CD4-positive, alpha-beta T cell treated with Interleukin-6 for 4 hours (primary cell): ENCODE measurements around the gene POLR3GL.
A peak's percentile ranks its signal among the peaks of the same experiment; 100 is the strongest.
"Not testable (repeated sequence)": the region's sequence is repeated elsewhere in the genome, so short reads cannot be mapped to it uniquely, and the experiment has no call there.

Experiments used
- DNase-seq: peaks from one replicate; pipeline ENCODE4 v3.0.0-alpha.2; 2020; ENCODE audit warnings: mixed read lengths

Gene POLR3GL, protein sequence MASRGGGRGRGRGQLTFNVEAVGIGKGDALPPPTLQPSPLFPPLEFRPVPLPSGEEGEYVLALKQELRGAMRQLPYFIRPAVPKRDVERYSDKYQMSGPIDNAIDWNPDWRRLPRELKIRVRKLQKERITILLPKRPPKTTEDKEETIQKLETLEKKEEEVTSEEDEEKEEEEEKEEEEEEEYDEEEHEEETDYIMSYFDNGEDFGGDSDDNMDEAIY

GRCh38 chr1:145964328-145965118 is at the start of gene POLR3GL, which contains the start of gene ANKRD34A:
TSS of gene POLR3GL (plus strand) at chr1:145964690. CDS start at chr1:145974866, 10,176 bp downstream.
TSS of gene ANKRD34A (minus strand) at chr1:145964575. CDS start at chr1:145961759, 2,816 bp downstream.
- DNase-seq: peak; percentile 93

- DNase-seq: no peak
Observed at GRCh38 chr1:145916745-145917144, 47.7 kb upstream of the POLR3GL start.

DNA sequence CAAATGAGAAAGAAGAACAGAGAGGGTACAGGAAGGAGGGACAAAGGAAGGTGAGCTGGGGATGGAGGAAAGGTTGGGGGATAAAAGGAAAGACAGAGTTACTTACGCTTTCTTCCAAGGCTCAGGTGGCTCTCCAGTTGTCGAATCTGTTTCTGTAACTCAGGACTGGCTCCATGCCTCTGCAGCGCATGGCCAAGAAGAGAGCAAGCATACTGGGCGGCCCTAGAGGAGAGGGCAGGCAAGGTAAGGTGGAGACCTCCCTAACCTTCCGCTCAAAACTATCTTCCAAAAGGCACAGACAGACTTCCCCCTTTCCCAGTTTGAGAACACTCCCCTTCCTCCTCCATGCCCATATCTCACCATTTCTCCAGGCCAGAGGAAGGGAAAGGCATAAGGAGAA is 46.9 kb upstream of the POLR3GL start:
- no peak for DNase-seq

DNA sequence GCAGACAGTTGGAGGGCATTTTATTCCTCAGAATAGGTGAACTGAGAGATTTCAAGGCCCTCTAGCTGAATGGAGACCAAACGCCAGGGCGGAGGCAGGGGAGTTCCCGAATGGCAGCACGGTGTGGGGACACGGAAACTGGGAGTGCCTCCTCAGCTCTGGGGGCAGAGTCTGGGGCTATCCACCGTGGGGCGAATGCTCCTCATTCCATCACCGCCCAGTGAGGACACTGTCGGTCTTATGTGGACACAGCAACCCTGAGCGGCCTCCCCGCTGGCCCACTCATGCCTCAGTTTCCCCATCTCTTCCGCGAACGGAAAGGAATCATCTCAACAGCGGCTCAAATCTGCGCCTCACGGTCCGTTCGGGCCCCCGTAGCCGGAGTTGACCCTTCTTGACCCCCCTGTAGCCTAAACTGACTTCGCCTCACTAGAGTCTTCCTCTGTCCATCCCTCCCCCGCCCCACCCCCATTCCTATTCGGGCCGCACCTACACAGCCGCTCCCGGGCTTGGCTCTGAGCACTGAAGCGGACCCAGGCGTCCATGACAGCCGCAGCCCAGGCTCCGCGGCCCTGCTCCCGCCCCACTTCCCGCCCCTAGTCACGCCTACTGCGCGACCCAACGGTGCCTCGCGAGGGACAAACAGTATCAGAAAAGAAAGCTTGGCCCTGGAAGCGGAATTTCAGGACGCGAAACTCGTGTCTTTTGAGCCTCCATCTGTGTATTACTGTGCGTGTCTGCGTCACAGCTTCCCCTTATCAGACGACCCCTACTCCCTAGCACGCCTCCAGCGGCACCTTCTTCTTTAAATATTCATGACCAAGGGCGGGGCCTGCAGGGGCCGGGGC is 46.1 kb upstream of the POLR3GL start, which contains the start of gene PEX11B:
Gene PEX11B (minus strand): TSS at position 574 of the 848 bp plus-strand sequence. CDS start 29 bp downstream, at position 545.
- DNase-seq: peak; percentile 95

- DNase-seq: peak; percentile 10
Observed at GRCh38 chr1:145918992-145919939, 45.2 kb upstream of the POLR3GL start.

GRCh38 chr1:145920297-145920696 is 44.2 kb upstream of the POLR3GL start:
- not testable (repeated sequence) for DNase-seq

DNA sequence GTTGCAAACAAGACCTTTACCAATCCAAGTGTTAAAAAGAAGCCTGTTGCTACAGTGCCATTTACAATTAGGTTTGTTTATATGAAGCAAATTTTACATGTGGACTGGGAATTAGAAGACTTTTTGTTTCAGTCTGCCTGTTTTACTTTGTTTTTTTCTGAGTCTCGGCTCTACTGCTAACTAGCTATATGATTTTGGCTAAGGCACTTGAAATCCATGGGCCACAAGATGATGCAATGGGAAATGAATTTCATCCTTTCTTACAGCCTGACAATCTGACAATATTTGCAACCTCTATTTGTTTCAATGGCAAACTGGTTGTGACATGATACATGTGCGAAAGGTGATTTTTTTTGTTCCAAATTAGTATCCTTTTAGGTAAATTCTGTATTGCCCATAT is 42.2 kb upstream of the POLR3GL start:
- no peak for DNase-seq

DNA sequence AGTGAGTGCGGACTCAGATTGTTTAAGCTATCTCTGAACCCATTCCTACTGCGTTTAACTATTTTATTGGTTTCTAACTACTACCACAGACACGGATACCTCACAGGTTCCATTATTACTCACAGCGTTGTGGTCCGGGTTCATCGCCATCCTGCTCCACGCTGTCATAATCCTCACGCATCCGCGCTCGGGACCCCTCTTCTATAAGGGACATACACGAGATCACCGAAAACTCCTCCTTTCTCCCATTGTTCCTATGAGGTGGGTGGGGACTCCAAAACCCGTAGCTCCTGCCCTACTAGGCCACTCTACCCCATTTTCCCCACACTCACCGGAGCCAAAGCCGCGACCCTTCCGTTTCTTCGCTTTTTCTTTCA is 37.8 kb upstream of the POLR3GL start:
- DNase-seq: peak; percentile 8

DNA sequence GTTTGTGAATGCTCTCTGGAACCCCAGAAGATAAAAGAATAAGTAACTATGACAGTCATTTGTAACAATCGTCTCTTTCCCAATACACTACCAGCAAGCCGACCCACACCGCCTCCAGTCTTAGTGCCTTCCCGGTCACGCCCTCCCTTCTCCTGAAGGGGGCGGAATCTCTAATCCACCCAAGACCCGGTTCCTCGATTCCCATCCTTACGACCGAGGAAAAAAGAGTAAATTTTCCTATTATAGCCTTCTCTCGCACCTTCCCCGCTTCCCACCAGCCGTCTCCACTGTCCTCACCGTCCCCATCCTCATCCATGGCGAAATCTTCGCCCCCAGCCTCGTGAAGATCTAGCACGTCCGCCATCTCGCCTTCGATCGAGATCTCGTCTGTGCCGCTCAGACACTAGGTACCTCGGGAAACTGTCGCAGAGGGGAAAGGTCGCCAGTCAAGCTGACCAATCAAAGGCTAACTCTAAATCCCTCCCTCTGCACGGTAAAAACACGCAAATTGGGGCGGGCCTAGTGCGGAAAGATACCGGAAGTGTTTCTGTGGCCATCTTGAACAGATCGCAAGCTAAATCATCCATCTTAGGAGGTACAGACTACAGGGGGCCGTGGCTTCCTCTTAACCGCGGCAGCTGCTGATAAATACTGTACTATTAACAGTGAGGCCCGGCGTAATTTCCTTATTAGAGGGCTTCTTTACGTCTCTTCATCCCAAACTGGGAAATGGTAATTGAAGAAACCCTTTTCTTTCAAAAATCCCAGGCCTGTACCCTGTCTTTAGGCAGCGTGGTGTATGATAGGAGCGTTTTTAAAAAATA is 37.2 kb upstream of the POLR3GL start, which contains the start of gene RBM8A:
Gene RBM8A (minus strand): TSS at position 422 of the 824 bp plus-strand sequence. CDS start 58 bp downstream, at position 364.
- peak; percentile 95 for DNase-seq

DNA sequence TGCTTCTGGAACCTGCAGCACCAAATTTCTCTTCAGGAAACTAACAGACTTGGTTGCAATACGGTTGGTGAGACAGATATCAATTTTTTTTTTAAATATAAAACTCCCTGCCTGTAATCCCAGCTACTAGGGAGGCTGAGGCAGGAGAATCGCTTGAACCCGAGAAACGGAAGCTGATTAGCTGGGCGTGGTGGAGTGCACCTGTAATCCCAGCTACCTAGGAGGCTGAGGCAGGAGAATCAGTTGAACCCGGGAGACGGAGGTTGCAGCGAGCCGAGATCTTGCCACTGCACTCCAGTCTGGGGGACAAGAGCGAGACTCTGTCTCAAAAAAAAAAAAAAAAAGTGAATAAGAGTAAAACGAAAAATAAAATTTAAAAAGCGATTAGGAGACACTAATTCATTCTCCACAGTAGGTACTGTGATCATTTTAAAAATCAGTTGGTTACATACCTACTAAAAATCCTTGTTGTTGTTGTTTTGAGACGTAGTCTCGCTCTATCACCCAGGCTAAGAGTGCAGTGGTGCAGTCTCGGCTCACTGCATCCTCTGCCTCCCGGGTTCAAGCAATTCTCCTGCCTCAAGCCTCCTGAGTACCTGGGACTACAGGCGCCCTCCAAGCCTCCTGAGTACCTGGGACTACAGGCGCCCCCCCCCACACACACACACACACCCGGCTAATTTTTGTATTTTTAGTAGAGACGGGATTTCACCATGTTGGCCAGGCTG is 36.4 kb upstream of the POLR3GL start:
- peak; percentile 14 for DNase-seq

DNA sequence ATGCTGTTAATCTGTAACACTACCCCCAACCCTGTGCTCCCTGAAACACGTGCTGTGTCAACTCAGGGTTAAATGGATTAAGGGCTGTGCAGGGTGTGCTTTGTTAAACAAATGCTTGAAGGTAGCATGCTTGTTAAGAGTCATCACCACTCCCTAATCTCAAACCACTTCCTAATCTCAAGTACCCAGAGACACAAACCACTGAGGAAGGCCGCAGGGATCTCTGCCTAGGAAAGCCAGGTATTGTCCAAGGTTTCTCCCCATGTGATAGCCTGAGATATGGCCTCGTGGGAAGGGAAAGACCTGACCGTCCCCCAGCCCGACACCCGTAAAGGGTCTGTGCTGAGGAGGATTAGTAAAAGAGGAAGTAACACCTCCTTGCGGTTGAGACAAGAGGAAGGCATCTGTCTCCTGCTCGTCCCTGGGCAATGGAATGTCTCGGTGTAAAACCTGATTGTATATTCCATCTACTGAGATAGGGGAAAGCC is 31.9 kb upstream of the POLR3GL start:
- DNase-seq: peak; percentile 11

DNA sequence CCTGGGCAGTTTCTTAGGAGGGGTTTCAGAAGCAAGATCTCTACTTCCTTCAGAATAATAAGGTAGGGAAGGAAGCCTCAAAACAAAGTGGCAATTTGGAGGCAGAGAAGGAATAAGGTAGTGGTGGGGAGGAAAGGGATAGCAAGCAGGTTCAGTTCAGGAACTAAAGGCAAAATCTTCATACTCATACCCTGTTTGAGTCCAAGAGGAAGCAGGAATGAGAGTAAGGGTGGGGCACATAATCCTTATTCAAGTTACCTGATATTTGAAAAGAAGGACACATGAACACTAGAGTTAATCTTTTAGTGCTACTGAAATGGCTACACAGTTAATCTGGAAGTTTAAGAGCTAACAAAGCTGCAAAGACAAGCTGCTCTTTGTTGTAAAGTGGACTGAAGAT is 28.8 kb upstream of the POLR3GL start:
- no peak for DNase-seq

GRCh38 chr1:145936247-145936646 is 28.2 kb upstream of the POLR3GL start:
- DNase-seq: no peak

DNA sequence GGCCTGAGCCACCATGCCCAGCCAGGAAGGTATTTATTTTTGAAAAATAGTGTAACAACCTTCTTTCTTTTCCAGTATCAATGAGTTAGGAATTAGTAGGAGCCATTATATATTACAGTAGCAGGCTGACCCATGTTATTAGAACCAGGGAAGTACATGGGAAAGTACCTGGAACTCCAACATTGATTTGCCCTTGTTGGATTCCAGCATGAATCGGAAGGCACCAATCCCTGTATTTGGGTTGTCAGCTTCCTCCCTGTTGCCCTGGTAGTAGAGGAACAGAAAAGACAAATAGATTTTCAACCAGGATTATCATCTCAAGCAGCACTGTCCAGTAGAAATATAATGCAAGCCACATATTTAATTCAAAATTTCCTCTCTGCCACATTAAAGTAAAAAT is 27.1 kb upstream of the POLR3GL start:
- DNase-seq: no peak

GRCh38 chr1:145942405-145942804 is 22.1 kb upstream of the POLR3GL start:
- DNase-seq: no peak

GRCh38 chr1:145942871-145943270 is 21.6 kb upstream of the POLR3GL start:
- no peak for DNase-seq

DNA sequence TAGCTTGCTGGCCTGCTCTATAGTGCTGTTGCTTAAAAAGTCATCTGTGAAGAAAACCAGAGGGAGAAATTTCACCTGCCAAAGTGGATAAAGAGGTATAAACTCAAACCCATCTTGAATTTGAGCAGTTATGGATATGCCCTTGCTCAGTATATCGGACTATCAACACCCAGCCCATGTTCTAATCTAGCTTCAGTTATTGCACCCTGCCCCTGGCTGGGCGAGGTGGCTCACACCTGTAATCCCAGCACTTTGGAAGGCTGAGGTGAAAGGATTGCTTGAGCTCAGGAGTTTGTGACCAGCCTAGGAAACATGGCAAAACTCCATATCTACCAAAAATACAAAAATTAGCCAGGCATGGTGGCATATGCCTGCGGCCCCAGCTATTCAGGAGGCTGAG is 20.0 kb upstream of the POLR3GL start:
- no peak for DNase-seq

DNA sequence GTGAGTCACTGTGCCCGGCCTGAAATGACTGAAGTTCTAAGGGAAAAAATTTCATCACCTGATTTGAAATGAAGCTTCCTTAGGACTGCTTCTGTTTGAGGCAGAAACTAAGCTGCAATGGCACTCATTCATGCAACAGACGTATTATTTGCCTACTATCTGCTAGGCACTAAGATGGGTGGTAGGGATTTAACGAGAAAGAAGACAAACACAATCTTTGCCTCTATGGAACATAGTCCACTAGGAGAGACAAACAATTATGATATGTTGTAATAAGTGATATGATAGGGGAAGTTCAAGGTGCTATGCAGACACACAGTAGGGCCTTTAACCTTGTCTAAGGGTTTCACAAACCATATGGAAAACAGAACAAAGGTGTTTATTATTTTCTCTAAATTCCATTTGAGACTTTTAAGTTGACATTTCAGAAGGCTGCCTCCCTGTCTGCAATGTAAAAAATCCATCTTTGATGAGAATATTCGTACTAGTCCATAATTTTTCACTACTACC is 18.0 kb upstream of the POLR3GL start:
- no peak for DNase-seq

GRCh38 chr1:145947551-145947950 is 16.9 kb upstream of the POLR3GL start:
- no peak for DNase-seq

DNA sequence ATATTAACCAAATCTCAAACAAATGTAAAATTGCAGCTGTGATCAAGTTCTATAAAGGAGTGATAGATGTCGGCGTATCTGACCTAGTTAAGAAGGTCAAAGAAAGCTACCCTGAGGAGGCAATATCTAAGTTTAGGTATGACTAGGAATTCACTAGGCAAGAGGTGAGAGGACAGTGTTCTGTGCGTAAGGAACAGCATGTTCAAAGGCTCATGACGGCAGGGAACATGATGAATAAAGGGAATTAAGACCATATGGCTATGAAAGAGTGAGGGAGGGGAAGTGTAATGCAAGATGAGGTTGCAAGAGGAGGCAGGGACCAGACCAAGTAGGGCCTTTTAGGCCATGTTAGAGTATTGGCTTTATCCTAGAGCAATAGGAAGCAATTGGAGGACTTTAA is 15.3 kb upstream of the POLR3GL start:
- no peak for DNase-seq
